HG02759 (cell line): ENCODE measurements around the gene ABCF3.

Experiments
- ATAC-seq: cut with Tn5 transposase; IDR thresholded peaks from one replicate; pipeline ENCODE4 v1.9.1; 2021; ENCODE audit warnings: mild to moderate bottlenecking, moderate library complexity; ENCODE audit not compliant: unreplicated experiment

Gene ABCF3

GRCh38 chr3:184230081-184230602 is 44.1 kb downstream of the ABCF3 start:
- no peak for ATAC-seq

DNA sequence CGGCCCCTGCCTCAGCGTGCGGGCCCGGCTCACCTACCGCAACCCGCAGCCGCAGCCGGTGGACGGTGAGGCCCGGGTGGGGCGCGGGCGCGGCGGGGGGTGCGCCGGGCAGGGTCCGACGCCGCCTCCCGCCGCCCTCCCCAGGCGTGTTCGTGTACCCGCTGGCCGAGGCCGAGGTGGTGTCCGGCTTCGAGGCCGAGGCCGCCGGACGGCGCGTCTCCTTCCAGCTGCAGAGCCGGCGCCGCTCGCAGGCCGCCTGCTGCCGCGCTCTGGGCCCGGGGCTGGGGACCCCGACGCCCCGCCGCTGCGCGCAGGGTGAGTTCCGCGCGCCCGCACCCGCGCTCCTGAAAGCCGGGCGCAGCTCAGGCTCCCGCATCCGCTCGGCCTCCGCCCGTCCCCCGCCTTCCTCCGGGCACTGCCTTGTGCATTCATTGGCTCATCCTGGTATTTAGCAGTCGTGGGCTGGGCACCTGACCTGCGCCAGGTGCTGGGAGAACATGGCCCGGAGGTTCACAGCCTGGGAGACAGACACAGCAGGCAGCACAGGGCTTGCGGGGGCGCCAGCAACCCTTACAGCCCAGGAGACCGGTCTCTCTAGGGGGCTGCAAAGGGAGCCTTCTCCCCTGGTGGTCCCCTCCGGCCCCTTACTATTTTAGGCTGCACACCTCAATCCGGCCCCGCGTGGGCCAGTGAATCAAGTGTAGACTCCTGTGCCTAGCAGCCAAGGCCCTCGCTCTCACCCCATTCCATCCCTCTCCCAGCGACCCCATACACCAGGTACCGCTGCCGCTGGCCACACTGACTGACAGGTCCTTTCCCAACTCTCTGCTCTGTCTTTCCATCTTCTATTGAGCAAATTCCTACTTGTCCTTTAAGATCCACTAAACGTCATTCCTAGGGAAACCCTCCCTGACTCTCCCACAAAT is 44.9 kb downstream of the ABCF3 start:
- no peak for ATAC-seq

DNA sequence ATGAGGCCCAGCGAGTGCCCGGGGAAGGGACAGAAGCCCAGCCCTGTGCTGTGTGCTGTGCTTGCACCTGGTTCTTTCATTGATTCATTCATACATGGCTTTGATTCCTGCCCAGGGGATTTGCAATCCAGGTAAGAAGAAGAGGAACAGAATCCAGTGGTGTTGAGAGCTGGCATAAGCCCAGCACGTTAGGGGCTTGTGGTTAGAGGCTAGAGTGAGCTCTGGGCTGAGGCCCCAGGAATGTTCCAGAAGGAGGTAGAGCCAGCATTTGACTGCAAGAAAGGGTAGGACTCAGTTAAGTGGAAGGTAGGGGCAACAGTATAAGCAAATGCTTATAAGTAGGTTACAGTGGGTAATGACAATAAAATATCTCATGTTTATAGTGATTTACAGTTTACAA is 45.7 kb downstream of the ABCF3 start:
- ATAC-seq: no peak

GRCh38 chr3:184233127-184233843 is 47.3 kb downstream of the ABCF3 start:
- ATAC-seq: no peak

DNA sequence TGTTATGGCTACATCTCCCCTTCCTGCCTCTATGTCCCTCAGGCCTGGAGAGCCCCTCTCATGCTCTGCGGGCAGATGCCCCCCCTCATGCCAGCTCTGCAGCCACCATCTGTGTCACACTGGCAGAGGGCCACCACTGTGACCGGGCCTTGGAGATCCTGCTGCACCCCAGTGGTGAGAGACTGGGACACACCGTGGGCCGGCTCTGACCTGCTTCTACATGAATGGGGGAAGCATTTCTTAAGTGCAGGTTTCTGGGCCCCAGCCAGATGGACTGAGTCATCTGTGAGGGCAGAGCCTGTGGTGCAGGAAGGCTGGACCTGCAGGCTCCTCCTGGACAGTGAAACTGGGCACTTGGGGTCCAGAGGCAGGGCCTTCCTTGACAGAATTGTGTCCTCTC is 48.2 kb downstream of the ABCF3 start:
- ATAC-seq: no peak

GRCh38 chr3:184234671-184235380 is 48.8 kb downstream of the ABCF3 start:
- ATAC-seq: no peak

- no peak for ATAC-seq
Measured at GRCh38 chr3:184235381-184236032, 49.5 kb downstream of the ABCF3 start.

DNA sequence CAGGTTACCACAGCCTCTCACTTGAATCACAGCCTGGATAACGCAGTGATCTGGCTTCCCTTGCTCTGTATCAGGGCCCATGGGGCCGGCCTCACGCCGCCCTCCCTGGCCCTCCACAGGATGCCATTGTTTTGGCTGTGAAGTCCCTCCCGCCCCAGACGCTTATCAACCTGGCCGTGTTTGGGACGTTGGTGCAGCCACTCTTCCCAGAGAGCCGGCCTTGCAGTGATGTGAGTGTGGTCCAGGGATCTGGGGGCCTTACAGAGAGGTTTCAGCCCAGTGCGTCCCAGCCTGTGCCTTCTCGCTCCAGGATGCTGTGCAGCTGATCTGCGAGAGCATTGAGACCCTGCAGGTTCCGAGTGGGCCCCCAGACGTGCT is 50.0 kb downstream of the ABCF3 start:
- no peak for ATAC-seq

DNA sequence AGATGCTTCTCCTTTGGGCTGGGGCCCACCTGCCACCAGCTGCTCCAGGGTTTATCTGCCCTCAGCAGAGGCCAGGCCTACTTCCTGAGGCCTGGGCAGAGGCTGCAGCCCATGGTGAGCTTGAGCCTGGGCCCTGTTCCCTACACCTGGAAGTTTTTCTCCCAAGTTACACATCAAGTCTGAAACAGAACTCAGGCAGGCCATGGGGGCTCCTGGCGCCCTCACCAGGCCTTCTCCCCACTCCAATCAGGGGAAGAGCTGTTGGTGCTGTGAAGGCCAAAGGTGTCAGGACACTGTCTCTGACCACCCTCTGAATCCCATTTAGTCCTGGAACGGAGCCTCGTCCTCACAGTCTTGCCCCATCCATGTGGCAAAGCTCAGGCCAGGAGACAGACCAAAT is 50.6 kb downstream of the ABCF3 start:
- no peak for ATAC-seq

- ATAC-seq: no peak
Measured at GRCh38 chr3:184237211-184237610, 51.2 kb downstream of the ABCF3 start.

- no peak for ATAC-seq
Measured at GRCh38 chr3:184237807-184238206, 51.8 kb downstream of the ABCF3 start.

- no peak for ATAC-seq
Measured at GRCh38 chr3:184238246-184238818, 52.3 kb downstream of the ABCF3 start.

DNA sequence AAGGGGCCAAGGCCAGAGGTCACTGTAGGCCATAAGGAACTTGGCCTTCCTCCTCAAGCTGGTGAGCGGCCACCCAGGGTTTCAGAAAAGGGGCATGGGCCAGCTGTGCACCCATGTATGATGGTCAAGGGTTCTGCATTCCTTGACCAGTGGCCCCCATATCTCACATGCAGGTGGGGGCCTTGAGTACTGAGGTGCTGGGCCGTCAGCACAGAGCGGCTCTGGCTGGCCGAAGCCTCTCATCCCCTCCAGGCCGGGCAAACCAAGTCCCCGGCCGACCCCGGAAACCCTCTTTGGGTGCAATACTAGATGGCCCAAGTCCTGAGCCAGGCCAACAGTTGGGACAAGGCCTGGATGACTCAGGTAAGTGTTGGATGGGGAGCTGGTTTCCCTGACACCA is 53.2 kb downstream of the ABCF3 start:
- no peak for ATAC-seq

DNA sequence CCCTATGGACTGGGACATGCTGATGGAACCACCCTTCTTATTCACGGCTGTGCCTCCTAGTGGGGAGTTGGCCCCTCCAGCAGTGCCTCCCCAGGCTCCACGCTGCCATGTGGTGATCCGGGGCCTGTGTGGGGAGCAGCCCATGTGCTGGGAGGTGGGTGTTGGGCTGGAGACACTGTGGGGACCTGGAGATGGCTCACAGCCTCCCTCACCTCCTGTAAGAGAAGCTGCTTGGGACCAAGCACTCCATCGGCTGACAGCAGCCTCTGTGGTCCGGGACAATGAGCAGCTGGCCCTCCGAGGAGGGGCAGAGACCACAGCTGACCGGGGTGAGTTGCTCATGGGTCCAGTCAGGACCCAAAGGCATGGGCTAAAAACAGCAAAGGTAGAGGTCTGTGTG is 53.7 kb downstream of the ABCF3 start:
- ATAC-seq: no peak

DNA sequence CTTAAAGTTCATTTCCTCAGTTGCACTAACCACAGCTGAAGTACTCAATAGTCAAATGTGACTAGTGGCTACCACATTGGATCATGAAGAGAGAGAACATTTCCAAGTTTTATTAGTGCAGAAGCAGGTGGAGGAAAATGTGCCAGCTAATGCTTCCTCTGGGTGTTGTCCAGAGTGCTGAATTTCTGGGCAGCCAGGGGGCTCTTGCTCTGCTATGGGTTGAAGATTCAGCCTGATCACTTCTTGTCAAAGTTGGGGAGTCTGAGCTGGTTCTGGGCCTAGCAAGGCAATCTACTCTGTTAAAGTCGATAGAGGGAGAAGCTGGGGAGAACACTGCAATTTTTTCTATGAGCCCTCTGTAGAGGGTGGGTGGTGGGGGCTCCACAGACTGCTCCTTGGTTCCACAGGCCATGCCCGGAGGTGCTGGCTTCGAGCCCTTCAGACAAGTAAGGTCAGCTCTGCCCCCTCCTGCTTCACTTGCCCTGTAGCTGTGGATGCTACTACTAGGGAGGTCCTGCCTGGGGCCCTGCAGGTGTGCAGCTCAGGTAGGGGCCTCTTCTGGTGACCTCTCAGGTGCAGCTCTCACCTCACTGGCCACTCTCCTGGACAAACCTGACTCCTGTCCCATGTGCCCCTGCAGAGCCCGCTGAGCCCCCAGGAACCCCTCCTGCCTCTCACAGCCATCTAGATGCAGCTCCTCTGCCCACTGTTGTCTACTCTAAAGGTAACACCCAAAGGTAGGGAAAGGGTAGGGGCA is 54.6 kb downstream of the ABCF3 start:
- no peak for ATAC-seq

DNA sequence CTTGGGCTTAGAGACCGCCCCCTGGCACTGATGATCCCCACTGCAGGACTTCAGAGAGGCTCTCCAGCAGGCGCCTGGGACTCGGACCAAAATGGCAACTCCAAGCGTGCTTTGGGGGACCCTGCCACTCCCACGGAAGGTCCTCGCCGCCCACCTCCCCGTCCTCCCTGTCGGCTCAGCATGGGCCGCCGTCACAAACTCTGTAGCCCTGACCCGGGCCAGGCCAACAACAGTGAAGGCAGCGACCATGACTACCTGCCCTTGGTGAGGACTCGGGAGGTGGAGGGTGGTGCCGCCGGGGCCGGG is 55.1 kb downstream of the ABCF3 start:
- ATAC-seq: no peak

GRCh38 chr3:184241447-184242296 is 55.7 kb downstream of the ABCF3 start:
- ATAC-seq: no peak

GRCh38 chr3:184242297-184242685 is 56.3 kb downstream of the ABCF3 start:
- ATAC-seq: no peak
